ENCODE data around the gene ZYG11B. TPM values are rescaled to one million over a fixed set of nuclear protein-coding genes. Genes with fewer than 3 reads are reported as not detected.
"Not testable (repeated sequence)": the region's sequence is repeated elsewhere in the genome, so short reads cannot be mapped to it uniquely, and the experiment has no call there.

The ZYG11B gene
- total and polyA plus RNA-seq, 2 experiments from 2014 or later = 5.4 to 34.4 TPM

GRCh38 chr1:52792036-52792435 lies 65.8 kb downstream of the ZYG11B start:
- 82% methylated on average over 1 of the region's 1 CpG for WGBS (ENCODE audit: low lambda C conversion rate, missing lambda C conversion rate)
- no peak overlapping the region for H3K4me3 ChIP-seq
- no peaks in the 10 kb centered on the region for H3K36me3 ChIP-seq (replicated peaks; ENCODE audit: insufficient read depth, low read depth)
- no peaks in the 10 kb centered on the region for H4K20me1 ChIP-seq (ENCODE audit: insufficient read depth, poor library complexity, severe bottlenecking)
- H3K27me3 ChIP-seq = no peaks in the 10 kb centered on the region
- no peaks in the 10 kb centered on the region for H3K79me2 ChIP-seq
- H3K9me2 ChIP-seq (replicated peaks; ENCODE audit: insufficient read depth) = no peaks in the 10 kb centered on the region
- TF ChIP-seq, protein P1, sequence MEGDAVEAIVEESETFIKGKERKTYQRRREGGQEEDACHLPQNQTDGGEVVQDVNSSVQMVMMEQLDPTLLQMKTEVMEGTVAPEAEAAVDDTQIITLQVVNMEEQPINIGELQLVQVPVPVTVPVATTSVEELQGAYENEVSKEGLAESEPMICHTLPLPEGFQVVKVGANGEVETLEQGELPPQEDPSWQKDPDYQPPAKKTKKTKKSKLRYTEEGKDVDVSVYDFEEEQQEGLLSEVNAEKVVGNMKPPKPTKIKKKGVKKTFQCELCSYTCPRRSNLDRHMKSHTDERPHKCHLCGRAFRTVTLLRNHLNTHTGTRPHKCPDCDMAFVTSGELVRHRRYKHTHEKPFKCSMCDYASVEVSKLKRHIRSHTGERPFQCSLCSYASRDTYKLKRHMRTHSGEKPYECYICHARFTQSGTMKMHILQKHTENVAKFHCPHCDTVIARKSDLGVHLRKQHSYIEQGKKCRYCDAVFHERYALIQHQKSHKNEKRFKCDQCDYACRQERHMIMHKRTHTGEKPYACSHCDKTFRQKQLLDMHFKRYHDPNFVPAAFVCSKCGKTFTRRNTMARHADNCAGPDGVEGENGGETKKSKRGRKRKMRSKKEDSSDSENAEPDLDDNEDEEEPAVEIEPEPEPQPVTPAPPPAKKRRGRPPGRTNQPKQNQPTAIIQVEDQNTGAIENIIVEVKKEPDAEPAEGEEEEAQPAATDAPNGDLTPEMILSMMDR (IDR thresholded peaks at IDR 0.05; ENCODE audit: poor library complexity) = no peak
- TF ChIP-seq EZH2 (IDR thresholded peaks at IDR 0.05; ENCODE audit: borderline replicate concordance) = no peak
- TF ChIP-seq EZH2phosphoT487 (IDR thresholded peaks at IDR 0.05; ENCODE audit: low read depth, severe bottlenecking, unreplicated experiment) = no peak
- no peak overlapping the region for H3K27ac ChIP-seq
- no peaks in the 10 kb centered on the region for H3K4me1 ChIP-seq (ENCODE audit: insufficient read depth)
- no peak for DNase-seq (ENCODE audit: low spot score)
- no peak overlapping the region for H3K4me2 ChIP-seq
- H2AFZ ChIP-seq = no peak overlapping the region
- no peaks in the 10 kb centered on the region for H3K9me3 ChIP-seq (ENCODE audit: low read depth)

DNA sequence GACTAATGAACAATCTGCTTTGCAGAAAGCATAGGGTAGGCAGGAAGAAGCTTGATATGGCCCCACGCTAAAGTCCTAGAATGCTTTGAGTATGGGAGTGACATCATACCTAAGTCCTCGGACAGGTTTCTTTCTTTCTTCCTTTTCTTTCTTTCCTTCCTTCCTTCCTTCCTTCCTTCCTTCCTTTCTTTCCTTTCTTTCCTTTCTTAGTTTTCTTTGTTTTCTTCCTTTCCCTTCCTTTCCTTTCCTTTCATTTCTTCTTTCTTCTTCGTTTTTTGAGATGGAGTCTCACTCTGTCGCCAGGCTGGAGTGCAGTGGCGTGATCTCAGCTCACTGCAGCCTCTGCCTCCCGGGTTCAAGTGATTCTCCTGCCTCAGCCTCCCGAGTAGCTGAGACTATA lies 67.5 kb downstream of the ZYG11B start:
- not testable (repeated sequence) for H2AFZ ChIP-seq; H3K4me3 ChIP-seq; H3K4me1 ChIP-seq (ENCODE audit: insufficient read depth); H3K4me2 ChIP-seq; H3K79me2 ChIP-seq; H4K20me1 ChIP-seq (ENCODE audit: insufficient read depth, poor library complexity, severe bottlenecking); H3K27me3 ChIP-seq; H3K9me2 ChIP-seq (replicated peaks; ENCODE audit: insufficient read depth); H3K9me3 ChIP-seq (ENCODE audit: low read depth); DNase-seq (ENCODE audit: low spot score); H3K27ac ChIP-seq; H3K36me3 ChIP-seq (replicated peaks; ENCODE audit: insufficient read depth, low read depth)
- 80% methylated on average over 7 of the region's 7 CpGs for WGBS (ENCODE audit: low lambda C conversion rate, missing lambda C conversion rate)

DNA sequence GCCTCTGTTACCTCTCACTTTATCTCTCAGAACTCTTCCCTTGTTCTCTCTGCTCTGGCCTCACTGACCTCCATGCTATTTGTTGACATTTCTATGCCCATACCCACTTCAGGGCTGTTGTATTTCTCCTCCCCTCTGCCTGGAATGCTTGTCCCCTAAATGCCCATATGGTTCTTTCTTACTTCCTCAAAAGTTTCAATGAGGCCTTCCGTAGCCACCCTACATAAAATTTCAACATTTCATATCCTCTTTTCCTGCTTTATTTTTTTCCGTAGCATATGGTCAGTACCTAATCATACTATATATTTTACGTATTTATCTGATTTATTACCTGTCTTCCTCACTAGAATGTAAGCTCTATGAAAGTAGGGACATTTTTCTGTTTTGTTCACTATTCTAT lies 69.2 kb downstream of the ZYG11B start:
- Histone ChIP-seq H3K4me1 (ENCODE audit: insufficient read depth) (no peaks in the 10 kb centered on the region), H4K20me1 (ENCODE audit: insufficient read depth, poor library complexity, severe bottlenecking) (no peaks in the 10 kb centered on the region), H2AFZ (no peak overlapping the region), H3K4me2 (no peak overlapping the region), H3K27ac (no peak overlapping the region), H3K27me3 (no peaks in the 10 kb centered on the region), H3K9me3 (ENCODE audit: low read depth) (no peaks in the 10 kb centered on the region), H3K4me3 (no peak overlapping the region), H3K9me2 (replicated peaks; ENCODE audit: insufficient read depth) (no peaks in the 10 kb centered on the region), H3K36me3 (replicated peaks; ENCODE audit: insufficient read depth, low read depth) (no peaks in the 10 kb centered on the region), H3K79me2 (no peaks in the 10 kb centered on the region)
- 94% methylated on average over 3 of the region's 3 CpGs for WGBS (ENCODE audit: low lambda C conversion rate, missing lambda C conversion rate)
- no peak for TF ChIP-seq EZH2phosphoT487 (IDR thresholded peaks at IDR 0.05; ENCODE audit: low read depth, severe bottlenecking, unreplicated experiment)
- no peak for TF ChIP-seq EZH2 (IDR thresholded peaks at IDR 0.05; ENCODE audit: borderline replicate concordance)
- TF ChIP-seq, protein P1 (IDR thresholded peaks at IDR 0.05; ENCODE audit: poor library complexity) = no peak
- DNase-seq (ENCODE audit: low spot score) = no peak

- no peak overlapping the region for H3K4me2 ChIP-seq
- TF ChIP-seq, protein P1 (IDR thresholded peaks at IDR 0.05; ENCODE audit: poor library complexity) = no peak
- TF ChIP-seq EZH2phosphoT487 (IDR thresholded peaks at IDR 0.05; ENCODE audit: low read depth, severe bottlenecking, unreplicated experiment) (no peak), EZH2 (IDR thresholded peaks at IDR 0.05; ENCODE audit: borderline replicate concordance) (no peak)
- H2AFZ ChIP-seq = no peak overlapping the region
- 97% methylated on average over 3 of the region's 3 CpGs for WGBS (ENCODE audit: low lambda C conversion rate, missing lambda C conversion rate)
- H3K27ac ChIP-seq = no peak overlapping the region
- H3K4me3 ChIP-seq = no peak overlapping the region
- no peaks in the 10 kb centered on the region for H3K4me1 ChIP-seq (ENCODE audit: insufficient read depth)
- no peaks in the 10 kb centered on the region for H3K9me2 ChIP-seq (replicated peaks; ENCODE audit: insufficient read depth)
- H3K27me3 ChIP-seq = no peaks in the 10 kb centered on the region
- no peaks in the 10 kb centered on the region for H3K79me2 ChIP-seq
- no peaks in the 10 kb centered on the region for H3K9me3 ChIP-seq (ENCODE audit: low read depth)
- no peaks in the 10 kb centered on the region for H3K36me3 ChIP-seq (replicated peaks; ENCODE audit: insufficient read depth, low read depth)
- H4K20me1 ChIP-seq (ENCODE audit: insufficient read depth, poor library complexity, severe bottlenecking) = no peaks in the 10 kb centered on the region
- DNase-seq (ENCODE audit: low spot score) = no peak
Observed at GRCh38 chr1:52798331-52798730, 72.1 kb downstream of the ZYG11B start.

Measured in hepatocyte (in vitro differentiated cells).